SU-DHL-6 (cell line): ENCODE data around the gene IBA57.

Experiments used
- H2AFZ ChIP-seq: fragments of 200-600 bp; sonication (generic); 2 replicates; pipeline ENCODE4 v1.6.1; 2014; ENCODE audit warnings: low read depth, mild to moderate bottlenecking, moderate library complexity, mixed read lengths, antibody characterized with exemption, low read length; ENCODE audit not compliant: severe bottlenecking
- H3F3A ChIP-seq: fragments of 200-600 bp; shearing (Covaris generic); 2 replicates; pipeline ENCODE4 v1.6.0; 2016; ENCODE audit warnings: antibody characterized with exemption, mild to moderate bottlenecking; ENCODE audit not compliant: insufficient read depth
- H3K27ac ChIP-seq: fragments of 200-600 bp; sonication (generic); 2 replicates; pipeline ENCODE4 v1.5.1; 2016; ENCODE audit warnings: low read depth, mild to moderate bottlenecking, low read length, moderate library complexity, mixed read lengths
- H3K27me3 ChIP-seq: fragments of 200-600 bp; sonication (generic), shearing (Covaris generic); 2 replicates; pipeline ENCODE4 v1.6.0; 2014; ENCODE audit warnings: mild to moderate bottlenecking, low read length
- H3K36me3 ChIP-seq: fragments of 200-600 bp; sonication (generic); 2 replicates; pipeline ENCODE4 v1.6.1; 2014; ENCODE audit warnings: mild to moderate bottlenecking, low read length, mixed read lengths
- H3K4me2 ChIP-seq: fragments of 300-600, 200-600 bp; shearing (Covaris generic), sonication (generic); 2 replicates; pipeline ENCODE4 v1.6.0; 2014; ENCODE audit warnings: low read length, low read depth, mild to moderate bottlenecking; ENCODE audit not compliant: poor library complexity, severe bottlenecking
- H3K4me3 ChIP-seq: fragments of 200-600 bp; sonication (generic); 2 replicates; pipeline ENCODE4 v1.5.1; 2014; ENCODE audit warnings: antibody characterized with exemption, low read length, mild to moderate bottlenecking, mixed read lengths; ENCODE audit not compliant: insufficient read depth, poor library complexity, severe bottlenecking
- H3K79me2 ChIP-seq: fragments of 200-600 bp; sonication (generic); 2 replicates; pipeline ENCODE4 v1.6.1; 2014; ENCODE audit warnings: mild to moderate bottlenecking, low read length, moderate library complexity; ENCODE audit not compliant: insufficient read depth
- H3K9ac ChIP-seq: fragments of 200-600 bp; sonication (generic); 2 replicates; pipeline ENCODE4 v1.7.0; 2014; ENCODE audit warnings: mild to moderate bottlenecking, low read length
- H3K9me2 ChIP-seq: fragments of 200-600 bp; sonication (generic); replicated peaks from 2 replicates; pipeline ENCODE4 v1.6.1; 2014; ENCODE audit warnings: low read length; ENCODE audit not compliant: insufficient read depth
- H3K9me3 ChIP-seq: fragments of 200-600 bp; sonication (generic); 2 replicates; pipeline ENCODE4 v1.6.1; 2014; ENCODE audit warnings: low read length, mixed read lengths; ENCODE audit not compliant: insufficient read depth
- H4K20me1 ChIP-seq: fragments of 200-600 bp; sonication (generic); 2 replicates; pipeline ENCODE4 v1.6.1; 2014; ENCODE audit warnings: low read depth, mild to moderate bottlenecking, antibody characterized with exemption, low read length, moderate library complexity, mixed read lengths
- CTCF ChIP-seq: fragments of 200-600 bp; sonication (generic); IDR thresholded peaks from one replicate; pipeline ENCODE4 v1.5.1; 2017; ENCODE audit warnings: antibody characterized with exemption, mild to moderate bottlenecking, low read length, moderate library complexity; ENCODE audit not compliant: insufficient read depth, poor library complexity, severe bottlenecking
- EZH2phosphoT487 ChIP-seq: fragments of 200-600 bp; sonication (generic), shearing (Covaris generic); conservative IDR thresholded peaks from 2 replicates; pipeline ENCODE4 v1.6.1; 2018; ENCODE audit warnings: mild to moderate bottlenecking, antibody characterized with exemption, low read length, moderate library complexity, mixed read lengths

The IBA57 gene

GRCh38 chr1:228177721-228178710, 12.4 kb downstream of the IBA57 start:
- Histone ChIP-seq H3F3A (no peaks in the 10 kb centered on the region), H3K79me2 (no peaks in the 10 kb centered on the region), H3K27me3 (no peaks in the 10 kb centered on the region), H3K36me3 (no peaks in the 10 kb centered on the region), H3K9me3 (no peaks in the 10 kb centered on the region), H2AFZ (no peak overlapping the region), H3K9ac (no peak overlapping the region), H3K9me2 (no peaks in the 10 kb centered on the region), H3K4me3 (no peak overlapping the region), H3K27ac (no peak overlapping the region), H4K20me1 (no peaks in the 10 kb centered on the region), H3K4me2 (no peak overlapping the region)
- TF ChIP-seq CTCF (no peak), EZH2phosphoT487 (no peak)

GRCh38 chr1:228178737-228179684, 13.4 kb downstream of the IBA57 start:
- Histone ChIP-seq H2AFZ (no peak overlapping the region), H3K9ac (no peak overlapping the region), H3K79me2 (no peaks in the 10 kb centered on the region), H3F3A (no peaks in the 10 kb centered on the region), H3K9me2 (no peaks in the 10 kb centered on the region), H3K4me2 (no peak overlapping the region), H3K4me3 (no peak overlapping the region), H3K9me3 (no peaks in the 10 kb centered on the region), H3K27ac (no peak overlapping the region), H3K27me3 (no peaks in the 10 kb centered on the region), H3K36me3 (no peaks in the 10 kb centered on the region), H4K20me1 (no peaks in the 10 kb centered on the region)
- no peak for TF ChIP-seq EZH2phosphoT487

- no peaks in the 10 kb centered on the region for H4K20me1 ChIP-seq
- H3K9ac ChIP-seq: no peak overlapping the region
- no peaks in the 10 kb centered on the region for H3K36me3 ChIP-seq
- no peaks in the 10 kb centered on the region for H3K79me2 ChIP-seq
- no peak overlapping the region for H3K4me2 ChIP-seq
- H3F3A ChIP-seq: no peaks in the 10 kb centered on the region
- H3K9me3 ChIP-seq: no peaks in the 10 kb centered on the region
- no peak overlapping the region for H3K27ac ChIP-seq
- no peaks in the 10 kb centered on the region for H3K27me3 ChIP-seq
- H3K4me3 ChIP-seq: no peak overlapping the region
- no peaks in the 10 kb centered on the region for H3K9me2 ChIP-seq
- H2AFZ ChIP-seq: no peak overlapping the region
- TF ChIP-seq EZH2phosphoT487 (no peak), CTCF (peak; percentile 24)
These were observed 14.8 kb downstream of the IBA57 start for GRCh38 chr1:228180271-228180958.
